HG02852 (cell line): ENCODE data around the gene TOX2.

Source experiments
- ATAC-seq: cut with Tn5 transposase; IDR thresholded peaks from one replicate; pipeline ENCODE4 v1.9.1; 2021; ENCODE audit warnings: mild to moderate bottlenecking, moderate library complexity; ENCODE audit not compliant: unreplicated experiment

Gene TOX2

DNA sequence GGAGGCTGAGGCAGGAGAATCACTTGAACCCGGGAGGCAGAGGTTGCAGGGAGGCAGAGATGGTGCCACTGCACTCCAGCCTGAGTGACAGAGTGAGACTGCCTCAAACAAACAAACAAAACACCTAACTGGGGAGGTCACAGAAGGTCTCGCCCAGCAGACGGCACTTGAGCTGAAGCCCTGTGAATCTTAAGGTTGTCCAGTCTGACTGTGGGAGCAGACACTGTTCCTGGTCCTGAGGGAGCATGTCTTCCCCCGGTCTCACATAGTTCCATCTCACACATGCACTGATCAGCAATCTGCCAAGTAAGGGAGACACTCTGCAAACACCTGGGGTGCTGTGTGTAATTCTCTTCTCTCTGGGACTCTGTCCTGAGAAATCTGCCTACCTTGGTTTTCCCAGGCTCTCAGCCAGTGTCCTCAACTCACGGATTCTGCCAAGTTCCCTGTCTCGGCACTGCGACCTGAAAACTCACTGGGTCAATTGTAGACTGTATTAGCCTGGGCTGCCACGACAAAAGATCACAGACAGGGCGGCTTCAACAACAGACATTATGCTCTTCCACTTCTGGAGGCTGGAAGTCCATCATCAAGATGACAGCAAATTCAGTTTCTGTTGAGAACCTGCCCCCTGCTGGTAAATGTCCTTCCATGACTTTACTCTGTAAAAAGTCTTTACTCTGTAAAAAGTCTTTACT lies 178.0 kb downstream of the TOX2 start:
- no peak for ATAC-seq

DNA sequence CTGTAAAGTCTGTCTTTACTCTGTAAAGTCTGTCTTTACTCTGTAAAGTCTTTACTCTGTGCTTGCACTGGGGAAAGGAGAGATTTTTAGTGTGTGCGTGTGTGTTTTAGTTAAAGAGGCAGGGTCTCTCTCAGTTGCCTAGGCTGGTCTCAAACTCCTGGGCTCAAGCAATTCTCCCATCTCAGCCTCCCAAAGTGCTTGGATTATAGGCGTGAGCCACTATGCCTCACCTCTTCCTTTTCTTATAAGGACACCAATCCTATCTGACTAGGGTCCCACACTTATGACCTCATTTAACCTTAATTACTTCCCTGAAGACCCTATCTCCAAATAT lies 178.6 kb downstream of the TOX2 start:
- ATAC-seq = no peak

DNA sequence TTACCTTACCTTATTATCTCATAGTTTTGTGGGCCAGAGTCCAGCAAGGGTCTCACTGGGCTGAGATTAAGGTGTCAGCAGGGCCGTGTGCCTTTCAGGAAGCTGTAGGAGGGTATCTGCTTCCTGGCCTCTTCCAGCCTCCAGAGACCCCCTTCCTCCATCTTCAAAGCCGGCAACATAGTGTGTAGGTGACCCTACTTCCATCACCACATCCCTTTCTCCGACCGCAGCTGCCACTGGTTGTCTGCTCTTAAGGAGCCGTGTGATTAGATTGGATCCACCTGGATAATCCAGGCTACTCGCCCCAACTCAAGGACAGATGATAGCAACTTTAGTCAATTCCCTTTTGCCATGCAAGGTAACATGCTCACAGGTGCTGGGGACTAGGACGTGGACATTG lies 181.2 kb downstream of the TOX2 start:
- no peak for ATAC-seq

DNA sequence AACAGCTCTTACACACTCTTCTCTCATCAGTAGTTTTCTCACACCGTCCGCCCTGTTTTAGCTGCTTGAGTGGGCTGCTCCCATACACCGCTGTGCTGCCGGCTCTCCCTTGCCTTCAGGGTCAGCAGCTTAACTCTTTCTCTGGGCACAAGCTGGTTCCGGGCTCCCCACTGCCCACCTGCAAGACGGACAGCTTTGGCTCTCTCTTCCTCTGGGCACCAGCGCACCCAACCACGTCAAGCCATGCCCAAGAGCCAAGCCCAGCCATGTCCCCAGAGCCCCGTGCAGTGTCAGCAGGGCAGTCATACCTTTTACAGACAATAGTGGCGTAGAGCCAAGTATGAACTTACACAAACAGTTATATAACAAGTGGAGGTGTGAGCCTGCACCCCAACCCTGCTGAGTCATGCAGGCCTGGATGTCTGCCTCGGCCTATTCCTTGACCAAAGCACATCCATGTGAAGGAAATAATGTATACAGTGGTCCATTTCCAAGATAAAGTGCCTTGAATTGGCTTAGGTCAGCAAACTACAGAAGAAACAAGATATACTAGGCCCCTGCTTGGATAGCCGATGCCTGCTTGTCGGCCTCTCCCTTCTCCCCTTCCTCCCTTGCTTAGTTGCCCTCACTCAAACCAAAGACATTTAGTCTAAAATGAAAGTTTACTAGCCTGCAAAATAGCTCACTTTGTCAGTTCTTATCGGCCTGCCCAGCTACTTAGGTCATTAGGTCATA lies 183.0 kb downstream of the TOX2 start:
- no peak for ATAC-seq

DNA sequence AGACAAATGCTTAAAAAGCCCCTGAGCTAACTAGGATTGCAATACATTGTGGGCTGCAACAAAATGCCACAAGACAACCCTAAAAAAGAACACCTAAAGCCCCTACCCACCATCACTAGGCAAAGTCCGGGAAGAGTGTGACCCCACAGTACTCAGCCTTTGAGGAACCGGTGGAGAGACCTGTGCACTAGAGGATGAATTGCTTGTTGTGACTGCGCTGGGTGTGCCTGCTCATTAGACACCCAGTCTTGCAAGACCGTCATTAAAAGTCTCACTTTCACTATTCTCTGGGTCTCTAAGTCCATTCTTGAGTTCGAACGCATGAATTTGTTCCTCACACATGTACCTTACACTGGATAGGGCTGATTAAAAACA lies 183.6 kb downstream of the TOX2 start:
- ATAC-seq = no peak

DNA sequence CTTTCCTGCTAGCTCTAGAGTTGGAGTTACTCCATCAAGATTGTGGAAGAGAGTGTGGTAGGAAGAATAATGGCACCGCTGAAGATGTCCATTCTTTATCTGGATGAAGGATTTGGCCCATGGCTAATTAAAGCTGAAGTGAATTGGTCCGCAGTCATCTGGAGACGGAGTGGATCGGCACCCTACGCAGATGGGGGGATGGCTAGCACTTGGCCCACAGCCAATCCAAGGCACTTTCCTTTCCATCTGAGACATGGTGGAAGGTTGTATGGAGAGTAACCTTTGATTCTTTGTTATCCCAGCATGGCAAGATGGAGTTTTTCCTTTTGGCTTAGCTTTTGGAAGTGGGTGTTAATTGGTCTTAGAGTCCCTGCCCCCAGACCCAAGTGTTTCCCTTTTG lies 184.0 kb downstream of the TOX2 start:
- no peak for ATAC-seq

DNA sequence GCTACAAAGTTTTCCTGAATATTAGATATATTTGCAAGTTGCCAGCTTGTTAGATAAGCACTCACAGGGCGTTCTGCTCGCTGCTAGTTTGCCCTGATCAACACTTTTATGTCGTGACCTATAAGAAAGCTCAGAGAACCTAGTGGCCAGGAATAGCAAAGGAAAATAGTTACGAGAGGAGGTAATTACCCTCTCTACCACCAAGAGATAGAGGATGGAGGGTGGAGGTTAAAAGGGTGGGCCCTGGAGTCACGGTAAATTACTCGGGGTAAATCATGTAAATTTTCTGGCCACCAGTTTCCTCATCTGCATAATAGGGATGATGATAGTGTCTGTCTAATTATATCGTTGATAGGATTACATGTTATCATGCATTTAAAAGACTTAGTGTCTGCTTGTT lies 185.2 kb downstream of the TOX2 start:
- no peak for ATAC-seq

DNA sequence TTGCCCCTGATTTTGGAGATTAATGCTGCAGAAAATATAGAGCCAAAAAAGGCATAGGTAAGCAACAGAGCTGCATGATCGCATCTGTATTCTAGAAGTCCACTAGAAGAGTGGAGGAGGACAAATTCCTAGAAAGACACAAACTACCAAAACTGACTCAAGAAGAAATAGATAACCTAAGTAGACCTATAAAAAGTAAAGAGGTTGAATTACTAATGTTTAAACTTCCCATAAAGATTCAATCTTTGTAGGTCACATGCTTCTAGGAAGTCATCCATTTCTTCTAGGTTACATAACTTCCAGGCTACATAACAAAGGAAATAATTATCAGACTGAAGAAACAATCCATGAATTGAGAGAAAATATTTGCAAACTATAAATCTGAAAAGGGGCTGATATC lies 187.9 kb downstream of the TOX2 start:
- no peak for ATAC-seq

DNA sequence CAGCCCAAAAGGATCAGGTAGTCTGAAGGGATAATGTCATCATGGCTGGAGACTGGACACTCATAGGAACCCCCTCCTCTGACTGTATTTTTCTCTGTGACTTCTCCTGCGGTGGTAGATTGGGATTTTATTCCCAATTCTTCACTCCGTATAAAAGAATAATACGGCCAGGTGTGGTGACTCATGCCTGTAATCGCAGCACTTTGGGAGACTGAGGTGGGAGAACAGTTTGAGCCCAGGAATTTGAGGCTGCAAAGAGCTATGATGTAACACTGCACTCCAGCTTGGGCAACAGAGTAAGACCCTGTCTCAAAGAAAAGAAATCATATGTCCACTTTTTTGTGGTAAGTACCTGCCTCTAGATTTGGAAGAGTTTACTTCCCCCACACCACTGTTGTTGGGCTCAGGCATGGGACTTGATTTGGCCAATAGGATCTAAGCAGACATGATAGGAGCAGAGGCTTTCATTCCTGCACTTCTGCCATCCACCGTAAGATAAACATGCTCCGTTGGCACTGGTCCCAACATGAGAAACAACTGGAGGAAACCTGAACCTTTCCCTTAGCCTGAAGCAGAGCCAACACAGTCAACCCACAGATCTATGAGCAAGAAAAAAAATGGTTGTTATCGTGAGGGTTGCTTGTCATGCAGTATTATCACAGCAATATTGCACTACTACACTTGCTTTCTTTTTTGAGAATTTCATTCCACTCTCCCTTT lies 190.3 kb downstream of the TOX2 start:
- no peak for ATAC-seq

DNA sequence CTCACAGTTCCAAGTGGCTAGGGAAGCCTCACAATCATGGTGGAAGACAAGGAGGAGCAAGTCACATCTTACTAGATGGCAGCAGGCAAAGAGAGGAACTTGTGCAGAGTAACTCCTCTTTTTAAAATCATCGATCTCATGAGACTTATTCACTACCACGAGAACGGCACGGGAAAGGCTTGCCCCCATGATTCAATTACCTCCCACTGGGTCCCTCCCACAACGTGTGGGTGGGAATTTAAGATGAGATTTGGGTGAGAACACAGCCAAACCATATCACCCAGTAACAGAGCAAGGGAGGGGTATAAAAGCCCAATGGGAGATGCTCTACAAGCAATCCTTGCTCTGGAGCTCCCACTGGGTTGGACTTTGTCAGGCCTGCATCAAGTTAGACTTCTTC lies 192.0 kb downstream of the TOX2 start:
- ATAC-seq = no peak

DNA sequence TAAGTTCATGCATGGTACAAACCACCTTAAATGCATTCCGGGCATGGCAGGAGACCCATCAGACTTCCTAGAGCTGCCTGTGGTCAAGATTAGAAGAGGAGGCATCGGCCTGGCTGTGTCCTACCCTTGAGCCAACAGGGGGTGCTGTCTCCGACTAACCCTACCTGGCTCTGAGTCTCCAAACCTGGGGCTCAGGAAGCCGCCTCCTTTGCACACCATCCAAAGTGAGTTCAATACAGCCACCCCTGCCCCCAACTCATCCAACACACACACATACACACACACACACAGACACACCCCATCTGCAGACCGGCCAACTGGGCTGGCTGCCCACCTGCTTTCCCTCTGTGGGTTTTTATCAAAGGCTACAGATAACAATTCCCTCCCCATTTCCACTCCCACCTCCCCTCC lies 195.3 kb downstream of the TOX2 start:
- ATAC-seq = no peak

DNA sequence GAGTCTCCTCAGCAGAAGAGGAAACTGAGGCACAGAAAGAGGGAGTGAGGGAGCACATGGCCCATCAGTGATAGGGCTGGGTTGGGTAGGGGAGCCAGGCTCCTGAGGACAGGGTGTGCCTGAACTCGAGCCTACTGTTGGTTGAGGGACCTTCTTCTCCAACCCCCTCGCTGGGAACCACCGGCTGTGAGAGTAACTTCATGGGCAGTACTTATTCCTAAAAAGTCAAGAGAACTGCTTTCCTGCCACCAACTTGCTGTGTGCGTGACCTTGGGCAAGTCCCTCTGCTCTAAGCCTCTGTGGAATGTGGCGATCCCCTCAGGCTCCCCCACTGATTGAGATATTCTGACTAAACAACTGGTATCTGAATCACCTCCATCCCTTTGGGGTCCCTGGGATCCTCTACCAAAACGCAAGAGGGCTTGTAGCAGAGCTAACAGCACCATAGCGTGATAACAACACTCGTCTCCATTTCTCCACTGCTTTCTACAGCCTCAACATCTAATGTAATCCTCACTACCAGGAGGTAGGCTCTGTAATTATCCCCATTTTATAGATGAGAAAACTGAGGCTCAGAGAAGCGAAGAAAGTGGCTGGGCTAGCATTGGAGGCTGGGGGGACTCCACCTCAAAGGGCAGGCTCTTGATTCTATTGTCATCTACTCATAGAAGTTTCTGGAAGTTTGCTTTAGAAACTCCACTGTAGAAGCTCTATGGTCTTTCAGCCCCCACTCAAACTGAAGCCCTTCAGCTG lies 196.3 kb downstream of the TOX2 start:
- ATAC-seq = no peak

DNA sequence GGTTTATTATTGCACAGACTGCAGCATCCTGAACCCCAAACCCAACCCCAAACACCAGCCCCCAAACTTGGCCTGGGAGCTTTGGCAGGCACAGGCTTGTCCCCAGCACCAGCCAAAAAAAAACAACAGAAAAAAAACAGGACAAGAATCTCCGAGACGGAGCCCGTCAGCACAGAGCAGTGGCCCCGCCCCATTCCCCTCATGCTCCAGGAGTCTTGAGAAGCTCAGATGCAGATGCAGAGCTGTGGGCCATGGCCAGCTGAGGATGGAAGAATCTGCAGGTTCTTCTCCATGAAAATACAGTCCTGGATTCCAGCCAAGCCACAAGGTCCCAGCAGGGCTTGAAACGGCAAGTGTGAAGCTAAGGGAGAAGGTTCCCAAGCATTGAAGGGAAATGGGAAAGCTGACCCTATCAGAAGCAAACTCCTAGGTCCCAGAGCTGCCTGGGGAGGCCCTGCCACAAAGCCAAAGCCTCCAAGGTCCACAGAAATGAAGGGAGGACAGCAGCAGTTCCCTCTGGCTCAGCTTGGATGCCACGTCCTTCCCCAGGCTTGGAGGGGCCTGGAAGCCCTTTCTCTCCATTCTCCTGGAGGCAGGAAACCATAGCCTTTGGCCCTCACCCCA lies 197.2 kb downstream of the TOX2 start:
- ATAC-seq = no peak

DNA sequence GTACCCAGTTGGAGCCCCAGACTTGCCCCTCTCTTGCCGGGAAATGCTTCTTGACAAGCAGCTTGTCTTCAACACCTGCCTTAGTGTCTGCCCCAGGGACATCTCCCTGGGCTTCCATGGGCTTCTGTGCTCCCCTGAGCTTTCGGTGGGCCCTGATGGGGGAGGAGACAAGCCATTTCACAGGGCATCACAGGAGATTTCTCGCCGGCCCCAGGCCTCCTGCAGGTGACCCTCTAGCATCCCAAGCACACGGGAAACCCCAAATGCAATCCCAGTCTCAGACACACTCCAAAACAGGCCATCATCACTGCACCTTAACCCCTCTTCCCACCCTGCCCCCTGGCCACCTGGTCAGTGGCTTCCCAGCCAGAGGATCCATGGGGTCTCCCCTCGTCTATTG lies 197.8 kb downstream of the TOX2 start:
- ATAC-seq = no peak

DNA sequence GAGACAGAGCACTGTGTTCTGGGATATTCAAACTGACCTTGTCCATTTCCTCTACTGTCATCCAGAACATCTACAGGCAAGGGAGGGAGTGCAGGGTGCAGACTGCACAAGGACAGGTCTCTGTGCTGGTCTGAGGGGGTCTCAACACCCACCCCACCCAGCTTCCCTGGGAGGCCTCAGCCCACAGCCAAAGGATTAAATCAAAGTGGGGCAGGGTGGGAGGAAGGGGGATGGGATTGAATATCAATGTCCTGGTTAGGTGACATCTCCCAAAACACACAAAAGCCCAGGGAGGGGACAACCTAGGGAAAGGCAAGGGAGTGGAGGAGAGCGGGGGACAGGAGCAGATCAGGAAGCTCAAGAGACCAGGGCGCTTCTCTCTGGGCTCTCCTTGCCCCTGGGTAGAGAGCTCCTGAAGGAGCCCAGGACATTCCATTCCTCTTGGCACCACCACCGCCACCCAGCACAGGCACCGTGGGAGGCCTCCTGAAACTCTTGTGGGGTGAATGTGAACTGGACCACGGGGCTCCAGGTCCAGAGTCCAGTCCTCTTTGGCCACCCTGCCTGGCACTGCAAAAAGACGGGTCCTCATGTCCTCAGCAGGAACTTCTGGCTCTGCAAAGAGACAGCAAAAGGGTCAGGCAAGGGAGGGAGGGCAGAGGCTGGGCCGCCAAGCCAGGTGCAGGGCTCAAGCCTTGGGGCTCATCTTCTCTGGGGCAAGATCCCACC lies 198.4 kb downstream of the TOX2 start:
- ATAC-seq = no peak

DNA sequence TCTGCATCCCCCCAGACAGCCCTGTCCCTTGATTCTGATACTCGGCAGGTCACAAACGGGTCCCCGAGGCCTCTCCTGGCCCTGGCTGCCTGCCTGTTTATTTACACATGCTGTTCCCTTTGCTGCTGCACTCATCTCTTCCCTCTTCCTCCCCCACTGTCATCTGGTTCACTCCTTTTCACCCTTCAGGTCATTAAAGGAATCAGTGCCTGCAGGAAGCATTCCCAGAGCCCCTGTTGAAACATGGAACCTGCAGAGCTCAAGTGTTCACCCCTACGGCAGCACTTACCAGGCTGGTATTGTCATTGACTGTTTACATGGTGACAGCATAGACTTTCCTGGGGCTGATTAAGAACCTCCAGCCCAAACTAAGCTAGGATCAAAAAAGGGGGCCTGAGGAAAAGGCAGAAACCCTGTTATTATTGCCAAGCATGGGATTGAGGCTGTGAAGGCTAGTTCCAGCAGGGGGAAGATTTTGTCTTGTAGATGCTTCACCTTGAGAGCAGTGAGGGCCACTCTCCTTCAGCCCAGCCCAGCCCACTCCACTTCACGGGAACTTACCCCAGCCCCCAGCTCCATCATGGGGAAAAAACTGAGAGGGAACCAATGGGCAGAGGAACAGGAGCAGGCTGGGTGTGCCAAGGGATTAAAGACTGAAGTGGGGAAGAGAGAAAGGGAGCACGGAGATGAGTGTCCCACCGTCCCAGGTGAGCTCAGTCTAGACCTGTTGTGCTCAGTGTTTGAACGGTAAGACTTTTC lies 199.1 kb downstream of the TOX2 start:
- ATAC-seq = no peak

DNA sequence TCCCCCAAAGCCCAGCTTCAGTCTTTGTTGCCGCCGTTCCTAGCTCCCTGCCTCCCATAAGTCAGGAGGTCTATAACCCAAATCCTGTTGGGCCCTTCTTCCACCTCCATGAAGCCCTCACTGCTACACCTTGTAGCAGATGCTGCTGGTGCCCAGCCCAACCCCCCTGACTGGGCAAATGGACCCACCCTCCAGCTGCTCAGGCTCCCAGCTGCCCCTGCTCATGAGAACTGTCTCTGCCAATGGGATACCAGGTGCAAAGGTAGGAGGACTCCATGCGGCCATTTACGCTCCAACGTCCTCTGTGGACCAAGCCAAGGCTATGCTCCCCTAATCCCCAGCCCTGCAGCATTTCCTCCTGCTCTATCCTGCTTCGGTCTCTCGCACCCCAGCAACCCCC lies 200.5 kb downstream of the TOX2 start:
- ATAC-seq = no peak

DNA sequence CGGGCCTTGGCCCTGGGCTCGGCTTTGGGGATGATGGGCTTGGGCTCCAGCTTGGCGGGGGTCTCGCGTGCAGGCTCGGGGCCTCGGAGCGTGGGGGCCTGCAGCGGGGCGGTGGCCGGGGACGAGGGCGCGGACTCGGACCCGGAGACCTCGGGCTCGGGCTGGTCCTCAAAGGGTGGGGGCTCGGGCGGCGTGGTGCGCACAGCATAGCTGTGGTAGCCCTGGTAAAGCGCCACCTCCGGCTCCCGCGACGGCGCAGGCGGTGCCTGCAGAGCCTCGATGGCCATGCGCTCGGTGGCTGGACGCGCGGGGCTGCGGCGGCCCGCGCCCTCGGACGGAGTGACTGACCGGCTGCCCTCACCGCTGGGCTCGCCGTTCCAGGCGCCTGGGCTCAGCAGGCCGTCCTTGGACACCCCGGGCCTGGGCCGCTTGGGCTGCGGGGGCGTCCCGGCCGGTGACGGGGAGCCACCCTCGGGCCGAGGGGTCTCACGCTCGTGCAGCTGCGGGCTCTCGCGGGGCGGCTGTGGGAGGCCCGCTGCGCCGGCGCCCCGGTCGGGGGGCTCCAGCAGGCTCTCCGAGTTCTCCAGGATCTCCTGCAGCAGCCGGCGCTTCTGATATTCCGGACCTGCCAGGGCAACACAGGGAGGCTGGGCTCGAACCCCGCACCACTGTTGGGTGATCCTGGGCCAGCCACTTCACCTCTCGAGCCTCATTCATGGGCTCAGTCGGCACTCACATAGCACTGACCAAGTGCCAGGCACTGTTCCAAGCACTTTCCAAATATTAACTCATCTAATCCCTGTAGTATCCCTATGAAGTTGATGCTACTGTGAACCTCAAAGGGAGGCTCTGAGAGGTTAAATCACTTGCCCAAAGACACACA lies 201.4 kb downstream of the TOX2 start:
- ATAC-seq = no peak
